HEK293 (cell line): ENCODE data around the gene BCAR1.

Experiments used
- KLF1 ChIP-seq: fragments of 450-650 bp; formaldehyde crosslinking; IDR thresholded peaks from 2 replicates; pipeline ENCODE4 v1.5.1; 2016; ENCODE audit warnings: missing biosample characterization, missing genetic modification characterization
- ZNF146 ChIP-seq: fragments of 450-650 bp; formaldehyde crosslinking; IDR thresholded peaks from 2 replicates; pipeline ENCODE4 v1.5.1; 2016; ENCODE audit warnings: missing biosample characterization, missing genetic modification characterization
- ZNF26 ChIP-seq: fragments of 450-650 bp; formaldehyde crosslinking; IDR thresholded peaks from 2 replicates; pipeline ENCODE4 v1.5.1; 2016; ENCODE audit warnings: missing biosample characterization, missing genetic modification characterization

GRCh38 chr16:75287708-75288107, 36.3 kb upstream of the BCAR1 start:
- TF ChIP-seq KLF1: peak; percentile 98
- no peak for TF ChIP-seq ZNF26 (tag by site-specific recombination)
- no peak for TF ChIP-seq ZNF146
